B cell (primary cell): ENCODE measurements around the gene ARL6IP5. TPM values are rescaled to one million over a fixed set of nuclear protein-coding genes. Genes with fewer than 3 reads are reported as not detected.
A peak's percentile ranks its signal among the peaks of the same experiment; 100 is the strongest.

Experiments
- ATAC-seq: fragments of 200-7000 bp; cut with Tn5 transposase; one replicate; pipeline ENCODE4 v1.10.0; 2021; ENCODE audit warnings: low read depth, mild to moderate bottlenecking, moderate number of reproducible peaks, moderate library complexity
- CTCF ChIA-PET: fragments of 350-600 bp; sonication (Branson Sonifier 250); formaldehyde crosslinking; loops from one replicate; lab custom pipeline; 2021; ENCODE audit warnings: antibody characterized with exemption, inconsistent platforms; lab: Charles Lee
- POLR2A ChIA-PET: fragments of 350-600 bp; sonication (Branson Sonifier 250); formaldehyde crosslinking; loops from one replicate; lab custom pipeline; 2021; ENCODE audit warnings: antibody characterized with exemption; lab: Charles Lee
- DNase-seq: peaks from one replicate; pipeline ENCODE4 v3.0.0; 2013
- H2AFZ ChIP-seq: 2 replicates; pipeline ENCODE4 v1.6.1; 2012; ENCODE audit warnings: mild to moderate bottlenecking, low read depth, low read length; ENCODE audit not compliant: insufficient read depth, poor library complexity, severe bottlenecking
- H3K27ac ChIP-seq, 2 donors: 1 replicate in 1 of 2; 2 replicates in 1 of 2; pipeline ENCODE4 v1.5.1; 2012 to 2013; ENCODE audit warnings: low read length in 2 of 2, mild to moderate bottlenecking in 2 of 2, moderate library complexity in 1 of 2
- H3K27me3 ChIP-seq, 4 experiments: fragments of 200-600 bp in 1 of 4; sonication (generic) in 1 of 4; replicated peaks in 1 of 4; 1 replicate in 2 of 4; 2 replicates in 2 of 4; pipeline versions ENCODE4 v1.6.1 to v1.7.0; 2013 to 2016; ENCODE audit warnings: low read length in 3 of 4, mild to moderate bottlenecking in 2 of 4, mixed read lengths in 1 of 4, moderate library complexity in 1 of 4; ENCODE audit not compliant: insufficient read depth in 4 of 4, control insufficient read depth in 3 of 4; ENCODE audit errors: control extremely low read depth in 1 of 4
- H3K36me3 ChIP-seq, 2 experiments: replicated peaks in 1 of 2; 1 replicate in 1 of 2; 2 replicates in 1 of 2; pipeline versions ENCODE4 v1.6.1 to v1.7.1; 2013; ENCODE audit warnings: low read length in 1 of 2; ENCODE audit not compliant: insufficient read depth in 2 of 2, control insufficient read depth in 1 of 2; ENCODE audit errors: control extremely low read depth in 1 of 2, extremely low read depth in 1 of 2
- H3K4me1 ChIP-seq, 2 donors: fragments of 200-600 bp in 1 of 2; sonication (generic) in 1 of 2; 1 replicate in 1 of 2; 2 replicates in 1 of 2; pipeline versions ENCODE4 v1.5.1 to v1.6.1; 2013 to 2017; ENCODE audit warnings: low read length in 2 of 2; ENCODE audit not compliant: control insufficient read depth in 2 of 2, insufficient read depth in 2 of 2
- H3K4me2 ChIP-seq: replicated peaks from 2 replicates; pipeline ENCODE3; 2012; ENCODE audit warnings: mild to moderate bottlenecking, low read depth, low read length; ENCODE audit not compliant: poor library complexity, severe bottlenecking
- H3K4me3 ChIP-seq, 5 experiments: fragments of 200-600 bp in 1 of 5; sonication (generic) in 1 of 5; 1 replicate in 3 of 5; 2 replicates in 2 of 5; pipeline versions ENCODE4 v1.5.1 to v1.7.0; 2011 to 2016; ENCODE audit warnings: low read length in 4 of 5, mild to moderate bottlenecking in 4 of 5, low read depth in 2 of 5, control low read depth in 1 of 5, moderate library complexity in 1 of 5; ENCODE audit not compliant: insufficient read depth in 1 of 5; ENCODE audit errors: control extremely low read depth in 1 of 5, extremely low read depth in 1 of 5
- H3K79me2 ChIP-seq: fragments of 200-600 bp; sonication (generic); one replicate; pipeline ENCODE4 v1.6.0; 2016; ENCODE audit warnings: low read length; ENCODE audit not compliant: control insufficient read depth, insufficient read depth
- H3K9ac ChIP-seq: fragments of 200-600 bp; sonication (generic); 2 replicates; pipeline ENCODE4 v1.6.1; 2017; ENCODE audit warnings: mild to moderate bottlenecking, low read length, moderate library complexity
- H3K9me3 ChIP-seq, 3 donors: one replicate each; pipeline versions ENCODE4 v1.6.1 to v1.7.1; 2013; ENCODE audit warnings: low read length in 2 of 3; ENCODE audit not compliant: control insufficient read depth in 2 of 3, insufficient read depth in 1 of 3; ENCODE audit errors: control extremely low read depth in 1 of 3
- H4K20me1 ChIP-seq: 2 replicates; pipeline ENCODE4 v1.6.0; 2012; ENCODE audit warnings: mild to moderate bottlenecking, low read length; ENCODE audit not compliant: insufficient read depth, control insufficient read depth, poor library complexity, severe bottlenecking
- H3K27ac Mint-ChIP-seq: one replicate; pipeline ENCODE4 v1.8.0; 2021; ENCODE audit warnings: mixed read lengths
- H3K27me3 Mint-ChIP-seq: one replicate; pipeline ENCODE4 v1.8.0; 2021; ENCODE audit warnings: mixed read lengths
- H3K4me1 Mint-ChIP-seq: one replicate; pipeline ENCODE4 v1.8.0; 2021; ENCODE audit warnings: mixed read lengths
- H3K4me3 Mint-ChIP-seq: one replicate; pipeline ENCODE4 v1.8.0; 2021; ENCODE audit warnings: mixed read lengths
- H3K9me3 Mint-ChIP-seq: one replicate; pipeline ENCODE4 v1.8.0; 2022; ENCODE audit warnings: mixed read lengths; ENCODE audit not compliant: insufficient read depth
- EZH2 ChIP-seq: IDR thresholded peaks from 2 replicates; pipeline ENCODE4 v1.6.1; 2012; ENCODE audit warnings: borderline replicate concordance, low read depth, mild to moderate bottlenecking, moderate library complexity, low read length; ENCODE audit not compliant: insufficient read depth, poor library complexity, severe bottlenecking
- WGBS: methylation state at CpG from one replicate; pipeline ENCODE4 v1.1.5; 2013; ENCODE audit warnings: missing lambda C conversion rate; ENCODE audit not compliant: insufficient coverage; 5-methylcytosine and 5-hydroxymethylcytosine counted together
- intact Hi-C: fragments of 100-400 bp; cut with micrococcal nuclease; formaldehyde crosslinking; loops from one replicate; pipeline ENCODE4 v1.10.0; 2022
- polyA plus RNA-seq: library from polyadenylated mRNA; depleted of rRNA; stranded (reverse); fragments of >200 nt; gene quantifications from 2 replicates; pipeline ENCODE4 v1.2.3, GENCODE V29; 2012
- total RNA-seq, 2 donors: library from RNA; stranded (reverse); fragments of 120-200 nt in 1 of 2; gene quantifications; 1 replicate in 1 of 2; 2 replicates in 1 of 2; pipeline versions ENCODE4 v1.2.3 to v1.2.4, GENCODE V29; 2013 to 2022
- TF ChIP-seq, protein P1 (sequence below): fragments of 200-600 bp; IDR thresholded peaks from one replicate; pipeline ENCODE4 v1.8.0; 2022; ENCODE audit warnings: antibody characterized with exemption, mild to moderate bottlenecking

Gene ARL6IP5
- total and polyA plus RNA-seq, 2 donors (not counting 1 experiment from before 2014, with no cell fraction given): 39.5 to 89.1 TPM

DNA sequence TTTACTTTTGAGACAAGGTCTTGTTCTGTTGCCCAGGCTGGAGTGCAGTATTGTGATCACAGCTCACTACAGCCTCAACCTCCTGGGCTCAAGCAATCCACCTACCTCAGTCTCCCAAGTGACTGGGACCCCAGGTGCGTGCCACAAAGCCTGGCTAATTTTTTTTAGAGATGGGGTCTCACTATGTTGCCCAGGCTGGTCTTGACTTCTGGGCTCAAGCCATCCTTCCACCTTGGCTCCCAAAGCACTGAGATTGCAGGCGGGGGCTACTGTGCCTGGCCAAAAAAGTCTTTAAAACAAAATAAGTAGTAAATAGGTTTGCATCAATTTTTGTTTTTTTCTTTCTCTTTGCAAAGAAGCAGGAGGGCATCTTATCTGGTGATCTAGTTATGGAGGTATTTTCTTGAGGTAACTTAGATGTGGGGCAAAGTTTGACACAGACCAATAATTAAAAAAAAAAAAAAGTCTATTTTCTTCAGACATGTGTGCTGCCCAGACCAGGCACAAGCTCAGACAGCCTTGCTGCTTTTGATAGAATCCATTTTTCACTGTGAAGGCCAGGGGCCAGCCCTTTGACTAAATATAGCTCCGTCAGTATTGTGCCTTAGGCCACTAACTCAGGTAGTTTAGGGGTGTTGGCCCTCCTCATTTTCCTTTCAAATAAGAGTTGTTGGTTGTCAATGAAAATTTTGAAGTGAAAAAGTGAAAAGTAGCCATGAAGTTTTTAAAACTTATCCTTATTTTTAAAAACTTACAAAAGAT lies 2.5 kb downstream of the ARL6IP5 start:
- peak overlapping the region in 4 of 5 experiments; percentile 82 to 96 (median 92) for H3K4me3 ChIP-seq
- ChIA-PET CTCF (interaction anchor here (0.6 to 1.8 kb wide), 3 partner anchors 23 to 34 kb away, joined by 3 to 4 read pairs (median 4); no protein-coding TSS in a partner anchor), POLR2A (no interaction called here)
- H4K20me1 ChIP-seq: peaks cover 6% of the 10 kb centered on the region
- peak overlapping the region; percentile 63 for H3K4me3 Mint-ChIP-seq
- 88% methylated on average over 1 of the region's 3 CpGs for WGBS
- H3K27ac ChIP-seq: peak overlapping the region in 1 of 2 donors; percentile 57
- no peak for TF ChIP-seq EZH2
- TF ChIP-seq, protein P1, sequence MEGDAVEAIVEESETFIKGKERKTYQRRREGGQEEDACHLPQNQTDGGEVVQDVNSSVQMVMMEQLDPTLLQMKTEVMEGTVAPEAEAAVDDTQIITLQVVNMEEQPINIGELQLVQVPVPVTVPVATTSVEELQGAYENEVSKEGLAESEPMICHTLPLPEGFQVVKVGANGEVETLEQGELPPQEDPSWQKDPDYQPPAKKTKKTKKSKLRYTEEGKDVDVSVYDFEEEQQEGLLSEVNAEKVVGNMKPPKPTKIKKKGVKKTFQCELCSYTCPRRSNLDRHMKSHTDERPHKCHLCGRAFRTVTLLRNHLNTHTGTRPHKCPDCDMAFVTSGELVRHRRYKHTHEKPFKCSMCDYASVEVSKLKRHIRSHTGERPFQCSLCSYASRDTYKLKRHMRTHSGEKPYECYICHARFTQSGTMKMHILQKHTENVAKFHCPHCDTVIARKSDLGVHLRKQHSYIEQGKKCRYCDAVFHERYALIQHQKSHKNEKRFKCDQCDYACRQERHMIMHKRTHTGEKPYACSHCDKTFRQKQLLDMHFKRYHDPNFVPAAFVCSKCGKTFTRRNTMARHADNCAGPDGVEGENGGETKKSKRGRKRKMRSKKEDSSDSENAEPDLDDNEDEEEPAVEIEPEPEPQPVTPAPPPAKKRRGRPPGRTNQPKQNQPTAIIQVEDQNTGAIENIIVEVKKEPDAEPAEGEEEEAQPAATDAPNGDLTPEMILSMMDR: no peak
- H3K9me3 ChIP-seq: no peaks in the 10 kb centered on the region
- no peaks in the 10 kb centered on the region for H3K27me3 Mint-ChIP-seq
- DNase-seq (no peak), ATAC-seq (no peak)
- H3K36me3 ChIP-seq: peaks cover 0 to 19% of the 10 kb centered on the region in 2 experiments
- H3K9ac ChIP-seq: peak overlapping the region; percentile 83
- H3K27me3 ChIP-seq: no peaks in the 10 kb centered on the region
- peak overlapping the region; percentile 87 for H3K4me2 ChIP-seq
- peaks cover 71 to 83% of the 10 kb centered on the region in 2 donors for H3K4me1 ChIP-seq
- peaks cover 67% of the 10 kb centered on the region for H3K79me2 ChIP-seq
- H3K27ac Mint-ChIP-seq: no peak overlapping the region
- peaks cover 77% of the 10 kb centered on the region for H3K4me1 Mint-ChIP-seq
- intact Hi-C loops: no loop called here
- H2AFZ ChIP-seq: no peak overlapping the region
- no peaks in the 10 kb centered on the region for H3K9me3 Mint-ChIP-seq

GRCh38 chr3:69088063-69088462 lies 3.3 kb downstream of the ARL6IP5 start:
- Mint-ChIP-seq H3K9me3 (no peaks in the 10 kb centered on the region), H3K4me1 (peaks cover 76% of the 10 kb centered on the region), H3K27ac (peak overlapping the region; percentile 82), H3K27me3 (no peaks in the 10 kb centered on the region), H3K4me3 (peak overlapping the region; percentile 78)
- Histone ChIP-seq H3K79me2 (peaks cover 71% of the 10 kb centered on the region), H4K20me1 (peaks cover 6% of the 10 kb centered on the region), H3K9me3 (no peaks in the 10 kb centered on the region), H3K36me3 (peaks cover 0 to 19% of the 10 kb centered on the region in 2 experiments), H3K9ac (peak overlapping the region; percentile 33), H2AFZ (no peak overlapping the region), H3K27ac (peak overlapping the region in 1 of 2 donors; percentile 94), H3K4me1 (peaks cover 71 to 83% of the 10 kb centered on the region in 2 donors), H3K4me2 (peak overlapping the region; percentile 87), H3K27me3 (no peaks in the 10 kb centered on the region), H3K4me3 (peak overlapping the region in 1 of 5 experiments; percentile 88)
- WGBS: no CpG with 5 or more reads among the region's 2 CpGs
- intact Hi-C loops: no loop called here
- TF ChIP-seq EZH2: no peak
- TF ChIP-seq, protein P1: no peak
- ChIA-PET POLR2A (no interaction called here), CTCF (interaction anchor here (0.6 kb wide), 1 partner anchor 24 kb away, joined by 4 read pairs; no protein-coding TSS in a partner anchor)
- ATAC-seq: no peak
- DNase-seq: no peak
